ENCODE data around the gene TEX9. TPM values are rescaled to one million over a fixed set of nuclear protein-coding genes. Genes with fewer than 3 reads are reported as not detected.

TEX9 gene
- total RNA-seq, 6 donors from 2014 or later = 1.6 to 36.4 (median 6.8) TPM

GRCh38 chr15:56323435-56323834 lies 41.8 kb upstream of the TEX9 start:
- Histone ChIP-seq H3K27me3 (no peaks in the 10 kb centered on the region), H3K4me3 (no peak overlapping the region), H3K27ac (no peak overlapping the region), H3K9me3 (no peaks in the 10 kb centered on the region), H3K36me3 (no peaks in the 10 kb centered on the region), H3K4me1 (no peaks in the 10 kb centered on the region)
- no peak for ATAC-seq (ENCODE audit: low FRiP score in 2 of 2)
- no peak for DNase-seq
- 22 to 36% methylated on average over 1 of the region's 1 CpG for WGBS, 2 donors
- no peak for TF ChIP-seq POLR2AphosphoS5 (IDR thresholded peaks at IDR 0.05)
- no peak for TF ChIP-seq POLR2A (IDR thresholded peaks at IDR 0.05)
- no peak for TF ChIP-seq CTCF (IDR thresholded peaks at IDR 0.05)
- no peak for TF ChIP-seq EP300 (IDR thresholded peaks at IDR 0.05)

GRCh38 chr15:56325186-56325585 lies 40.0 kb upstream of the TEX9 start:
- no peak for ATAC-seq (ENCODE audit: low FRiP score in 2 of 2)
- Histone ChIP-seq H3K36me3 (no peaks in the 10 kb centered on the region), H3K27me3 (no peaks in the 10 kb centered on the region), H3K4me1 (no peaks in the 10 kb centered on the region), H3K27ac (no peak overlapping the region), H3K9me3 (no peaks in the 10 kb centered on the region), H3K4me3 (no peak overlapping the region)
- no peak for DNase-seq
- TF ChIP-seq EP300 (IDR thresholded peaks at IDR 0.05) = no peak
- no peak for TF ChIP-seq CTCF (IDR thresholded peaks at IDR 0.05)
- no peak for TF ChIP-seq POLR2A (IDR thresholded peaks at IDR 0.05)
- no peak for TF ChIP-seq POLR2AphosphoS5 (IDR thresholded peaks at IDR 0.05)
- WGBS, 2 donors = 52 to 66% methylated on average over 3 of the region's 3 CpGs

- no peak overlapping the region for H3K4me3 ChIP-seq
- no peak for DNase-seq
- peaks cover 0 to 7% (median 0%) of the 10 kb centered on the region in 4 donors for H3K9me3 ChIP-seq
- no peaks in the 10 kb centered on the region for H3K36me3 ChIP-seq
- TF ChIP-seq CTCF (IDR thresholded peaks at IDR 0.05) (no peak), POLR2AphosphoS5 (IDR thresholded peaks at IDR 0.05) (no peak)
- no peak overlapping the region for H3K27ac ChIP-seq
- H3K4me1 ChIP-seq = no peaks in the 10 kb centered on the region
- WGBS, 2 donors = 50 to 60% methylated on average over 2 to 6 of the region's 6 CpGs
- no peaks in the 10 kb centered on the region for H3K27me3 ChIP-seq
- ATAC-seq (ENCODE audit: low FRiP score in 2 of 2) = no peak
Measured at GRCh38 chr15:56327721-56328502, 37.3 kb upstream of the TEX9 start.

GRCh38 chr15:56337084-56337725 lies 28.0 kb upstream of the TEX9 start:
- no peaks in the 10 kb centered on the region for H3K4me1 ChIP-seq
- H3K27me3 ChIP-seq = no peaks in the 10 kb centered on the region
- DNase-seq = no peak
- H3K9me3 ChIP-seq = no peaks in the 10 kb centered on the region
- ATAC-seq (ENCODE audit: low FRiP score in 2 of 2) = no peak
- TF ChIP-seq POLR2A (IDR thresholded peaks at IDR 0.05) (no peak), POLR2AphosphoS5 (IDR thresholded peaks at IDR 0.05) (no peak)
- no peak overlapping the region for H3K27ac ChIP-seq
- WGBS, 2 donors = 78 to 79% methylated on average over 2 of the region's 2 CpGs
- H3K36me3 ChIP-seq = no peaks in the 10 kb centered on the region
- no peak overlapping the region for H3K4me3 ChIP-seq

- Histone ChIP-seq H3K4me1 (no peaks in the 10 kb centered on the region), H3K4me3 (no peak overlapping the region), H3K9me3 (no peaks in the 10 kb centered on the region), H3K27me3 (no peaks in the 10 kb centered on the region), H3K27ac (no peak overlapping the region), H3K36me3 (no peaks in the 10 kb centered on the region)
- 89 to 90% methylated on average over 4 of the region's 4 CpGs for WGBS, 2 donors
- ATAC-seq (ENCODE audit: low FRiP score in 2 of 2) = no peak
- TF ChIP-seq POLR2AphosphoS5 (IDR thresholded peaks at IDR 0.05) = no peak
- no peak for TF ChIP-seq EP300 (IDR thresholded peaks at IDR 0.05)
- no peak for TF ChIP-seq CTCF (IDR thresholded peaks at IDR 0.05)
- TF ChIP-seq POLR2A (IDR thresholded peaks at IDR 0.05) = no peak
- no peak for DNase-seq
Measured at GRCh38 chr15:56339594-56339993, 25.6 kb upstream of the TEX9 start.
